SH-SY5Y (cell line): ENCODE results near the gene SPATA32.

ENCODE experiments used
- GATA2 ChIP-seq: IDR thresholded peaks from 2 replicates; pipeline ENCODE4 v1.6.1; 2011; ENCODE audit warnings: mild to moderate bottlenecking, low read depth, low read length
- GATA3 ChIP-seq: IDR thresholded peaks from 2 replicates; pipeline ENCODE4 v1.6.1; 2011; ENCODE audit warnings: low read depth, mild to moderate bottlenecking, low read length, moderate library complexity

- TF ChIP-seq GATA2: no peak
- TF ChIP-seq GATA3: no peak
Measured at GRCh38 chr17:45230410-45230786, 31.5 kb downstream of the SPATA32 start.
